Posterior cingulate gyrus (tissue), 11 donors: ENCODE measurements around the gene ARL6IP1.

Experiments used
- DNase-seq, 10 donors: peaks; one replicate each; pipeline versions ENCODE4 v3.0.0 to v3.0.0-alpha.2; 2020 to 2021; ENCODE audit warnings: mixed read lengths in 3 of 10
- intact Hi-C: fragments of 100-400 bp; cut with DNase I; formaldehyde crosslinking; loops from one replicate; pipeline ENCODE4 v1.15.1; 2023

ARL6IP1 gene

GRCh38 chr16:18801145-18801972 is at the start of gene ARL6IP1:
ARL6IP1 (minus strand) TSS chr16:18801549; CDS start chr16:18801466, 83 bp downstream.
- DNase-seq: peak; percentile 97 to 100 (median 100)
- intact Hi-C loops: loop anchor here (1.0 to 5.0 kb wide), 3 partner anchors 125 to 266 kb away; partner anchors contain the start of genes COQ7 and SMG1

GRCh38 chr16:18846416-18846815 is 45.1 kb upstream of the ARL6IP1 start:
- intact Hi-C loops: no loop called here
- DNase-seq: no peak

- intact Hi-C loops: no loop called here
- DNase-seq: no peak
These were observed 41.2 kb upstream of the ARL6IP1 start for GRCh38 chr16:18842565-18842964.

- intact Hi-C loops: no loop called here
These were observed 40.6 kb upstream of the ARL6IP1 start for GRCh38 chr16:18841833-18842525.

GRCh38 chr16:18839555-18839954 is 38.2 kb upstream of the ARL6IP1 start:
- no peak for DNase-seq
- intact Hi-C loops: no loop called here

More at GRCh38 chr16:18841833-18842525, 40.6 kb upstream of the ARL6IP1 start:
- DNase-seq: no peak

GRCh38 chr16:18836702-18837101 is 35.4 kb upstream of the ARL6IP1 start:
- DNase-seq: no peak
- intact Hi-C loops: no loop called here

GRCh38 chr16:18834864-18835263 is 33.5 kb upstream of the ARL6IP1 start:
- intact Hi-C loops: no loop called here
- no peak for DNase-seq

- intact Hi-C loops: no loop called here
- no peak for DNase-seq
These were observed 32.6 kb upstream of the ARL6IP1 start for GRCh38 chr16:18833707-18834505.

- intact Hi-C loops: no loop called here
These were observed 31.3 kb upstream of the ARL6IP1 start for GRCh38 chr16:18832613-18833012.

GRCh38 chr16:18832006-18832405 is 30.7 kb upstream of the ARL6IP1 start:
- intact Hi-C loops: no loop called here
- DNase-seq: no peak

More at GRCh38 chr16:18832613-18833012, 31.3 kb upstream of the ARL6IP1 start:
- no peak for DNase-seq

- intact Hi-C loops: no loop called here
- DNase-seq: no peak
These were observed 27.9 kb upstream of the ARL6IP1 start for GRCh38 chr16:18829251-18829650.

GRCh38 chr16:18827890-18828289 is 26.5 kb upstream of the ARL6IP1 start:
- intact Hi-C loops: no loop called here
- no peak for DNase-seq

GRCh38 chr16:18816286-18816685 is 14.9 kb upstream of the ARL6IP1 start:
- no peak for DNase-seq
- intact Hi-C loops: no loop called here

GRCh38 chr16:18811925-18812324 is 10.6 kb upstream of the ARL6IP1 start:
- intact Hi-C loops: no loop called here
- DNase-seq: no peak

- peak in 1 of 10 donors; percentile 52 for DNase-seq
- intact Hi-C loops: no loop called here
These were observed 7.8 kb upstream of the ARL6IP1 start for GRCh38 chr16:18809165-18809564.

GRCh38 chr16:18805257-18805773 is 4.0 kb upstream of the ARL6IP1 start:
- intact Hi-C loops: no loop called here

GRCh38 chr16:18804540-18804939 is 3.2 kb upstream of the ARL6IP1 start:
- intact Hi-C loops: loop anchor here (5.0 kb wide), 1 partner anchor 263 kb away; the partner anchor contains the start of gene COQ7
- no peak for DNase-seq

More at GRCh38 chr16:18805257-18805773, 4.0 kb upstream of the ARL6IP1 start:
- DNase-seq: no peak

GRCh38 chr16:18803569-18804462 is 2.5 kb upstream of the ARL6IP1 start:
- DNase-seq: no peak
- intact Hi-C loops: loop anchor here (5.0 kb wide), 1 partner anchor 263 kb away; the partner anchor contains the start of gene COQ7

GRCh38 chr16:18802767-18803343 is 1.5 kb upstream of the ARL6IP1 start:
- intact Hi-C loops: loop anchor here (5.0 kb wide), 1 partner anchor 264 kb away; the partner anchor contains the start of gene COQ7
- peak in 1 of 10 donors; percentile 45 for DNase-seq
